ENCODE results near the gene TREML4. TPM values are rescaled to one million over a fixed set of nuclear protein-coding genes. Genes with fewer than 3 reads are reported as not detected.

The TREML4 gene
- total RNA-seq, 1 donor from 2014 or later = not detected

DNA sequence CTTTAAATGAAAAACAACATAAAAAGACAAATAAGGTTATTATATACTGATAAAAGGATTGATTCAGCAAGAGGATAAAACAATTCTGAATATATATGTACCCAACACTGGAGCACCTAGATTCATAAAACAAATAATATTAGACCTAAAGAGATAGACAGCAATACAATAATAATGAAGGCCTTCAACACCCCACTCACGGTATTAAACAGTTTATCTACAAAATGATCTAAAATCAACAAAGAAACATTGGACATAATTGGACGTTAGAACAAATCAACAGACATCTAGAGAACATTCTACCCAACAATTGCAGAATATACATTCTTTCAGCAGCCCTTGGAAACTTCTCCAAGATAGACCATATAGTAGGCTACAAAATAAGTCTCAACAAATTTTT is 34.3 kb downstream of the TREML4 start:
- no peak for DNase-seq (ENCODE audit: low read depth)
- no peak overlapping the region for H3K4me3 ChIP-seq (ENCODE audit: low read depth, low read length)
- TF ChIP-seq, protein P1, sequence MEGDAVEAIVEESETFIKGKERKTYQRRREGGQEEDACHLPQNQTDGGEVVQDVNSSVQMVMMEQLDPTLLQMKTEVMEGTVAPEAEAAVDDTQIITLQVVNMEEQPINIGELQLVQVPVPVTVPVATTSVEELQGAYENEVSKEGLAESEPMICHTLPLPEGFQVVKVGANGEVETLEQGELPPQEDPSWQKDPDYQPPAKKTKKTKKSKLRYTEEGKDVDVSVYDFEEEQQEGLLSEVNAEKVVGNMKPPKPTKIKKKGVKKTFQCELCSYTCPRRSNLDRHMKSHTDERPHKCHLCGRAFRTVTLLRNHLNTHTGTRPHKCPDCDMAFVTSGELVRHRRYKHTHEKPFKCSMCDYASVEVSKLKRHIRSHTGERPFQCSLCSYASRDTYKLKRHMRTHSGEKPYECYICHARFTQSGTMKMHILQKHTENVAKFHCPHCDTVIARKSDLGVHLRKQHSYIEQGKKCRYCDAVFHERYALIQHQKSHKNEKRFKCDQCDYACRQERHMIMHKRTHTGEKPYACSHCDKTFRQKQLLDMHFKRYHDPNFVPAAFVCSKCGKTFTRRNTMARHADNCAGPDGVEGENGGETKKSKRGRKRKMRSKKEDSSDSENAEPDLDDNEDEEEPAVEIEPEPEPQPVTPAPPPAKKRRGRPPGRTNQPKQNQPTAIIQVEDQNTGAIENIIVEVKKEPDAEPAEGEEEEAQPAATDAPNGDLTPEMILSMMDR (conservative IDR thresholded peaks at IDR 0.05; ENCODE audit: low read depth, low read length) = no peak

DNA sequence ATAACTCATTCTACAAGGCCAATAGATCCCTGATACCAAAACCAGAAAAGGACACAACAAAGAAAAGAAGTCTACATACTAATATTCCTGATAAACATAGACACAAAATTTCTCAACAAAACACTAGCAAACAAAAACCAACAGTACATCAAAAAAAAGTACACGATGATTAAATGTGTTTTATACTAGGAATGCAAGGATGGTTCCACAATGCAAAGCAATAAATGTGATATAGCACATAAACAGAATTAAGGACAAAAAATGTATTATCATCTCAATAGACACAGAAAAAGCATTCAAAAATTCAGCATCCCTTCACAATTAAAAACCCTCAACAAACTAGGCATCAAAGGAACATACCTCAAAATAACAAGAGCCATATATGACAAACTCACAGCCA is 35.1 kb downstream of the TREML4 start:
- TF ChIP-seq, protein P1 (conservative IDR thresholded peaks at IDR 0.05; ENCODE audit: low read depth, low read length) = no peak
- DNase-seq (ENCODE audit: low read depth) = no peak
- H3K4me3 ChIP-seq (ENCODE audit: low read depth, low read length) = no peak overlapping the region

DNA sequence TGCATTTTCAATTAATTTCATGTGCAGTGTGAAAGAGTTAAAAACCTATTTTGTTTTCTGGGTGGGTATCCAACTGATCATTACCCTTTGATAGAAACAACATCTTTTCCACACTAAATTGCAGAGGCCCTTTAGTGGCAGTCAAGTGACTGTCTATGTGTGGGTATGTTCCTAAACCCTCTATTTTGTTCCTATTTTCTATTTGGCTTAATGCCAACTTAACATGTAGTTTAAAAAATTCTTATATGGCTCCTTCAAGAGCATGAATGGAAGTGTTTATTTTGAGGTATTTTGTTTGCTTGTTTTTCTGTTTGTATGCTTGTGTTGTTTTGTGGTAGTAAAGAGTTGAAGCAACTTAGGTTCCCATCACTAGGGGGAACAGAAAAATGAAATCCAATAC is 38.4 kb downstream of the TREML4 start:
- TF ChIP-seq, protein P1 (conservative IDR thresholded peaks at IDR 0.05; ENCODE audit: low read depth, low read length) = no peak
- no peak for DNase-seq (ENCODE audit: low read depth)
- no peak overlapping the region for H3K4me3 ChIP-seq (ENCODE audit: low read depth, low read length)

DNA sequence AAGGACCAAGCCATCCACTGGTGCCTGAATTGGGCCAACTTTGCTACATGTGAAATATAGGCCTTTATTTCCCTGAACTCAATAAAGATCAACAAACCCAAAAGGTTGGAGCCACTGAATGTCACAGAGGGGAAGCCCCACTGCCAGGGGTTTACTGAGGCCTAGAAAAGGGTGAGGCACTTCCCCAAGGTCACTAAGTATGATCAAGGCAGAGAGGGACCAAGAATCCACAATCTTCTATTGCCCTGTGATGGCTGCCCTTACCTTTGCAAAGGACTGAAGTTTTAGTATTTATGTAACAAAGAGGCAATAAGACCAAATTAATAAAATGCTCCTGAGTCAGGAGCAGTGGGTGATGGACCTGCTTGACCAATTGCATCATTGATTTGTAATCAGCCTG is 40.3 kb downstream of the TREML4 start:
- DNase-seq (ENCODE audit: low read depth) = no peak
- TF ChIP-seq, protein P1 (conservative IDR thresholded peaks at IDR 0.05; ENCODE audit: low read depth, low read length) = no peak
- no peak overlapping the region for H3K4me3 ChIP-seq (ENCODE audit: low read depth, low read length)

DNA sequence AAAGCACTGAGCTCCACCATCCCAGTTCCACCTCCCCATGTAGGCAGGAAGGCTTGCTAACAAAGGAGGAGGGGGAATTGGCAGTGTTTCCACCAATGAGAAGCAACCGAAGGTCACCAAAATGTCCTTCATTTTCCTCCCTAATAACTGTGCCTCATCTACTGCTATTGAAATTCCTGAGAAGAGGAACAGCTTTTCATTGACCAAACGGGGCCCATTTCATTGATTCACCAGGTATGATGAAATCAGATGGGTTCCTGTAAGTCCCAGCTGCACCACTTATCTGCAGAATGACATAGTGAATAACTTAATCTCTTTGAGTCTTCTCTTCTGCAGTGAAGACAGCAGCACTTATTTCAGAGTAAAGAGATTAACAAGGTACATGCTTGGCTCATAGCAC is 41.0 kb downstream of the TREML4 start:
- DNase-seq (ENCODE audit: low read depth) = no peak
- TF ChIP-seq, protein P1 (conservative IDR thresholded peaks at IDR 0.05; ENCODE audit: low read depth, low read length) = no peak
- H3K4me3 ChIP-seq (ENCODE audit: low read depth, low read length) = no peak overlapping the region

DNA sequence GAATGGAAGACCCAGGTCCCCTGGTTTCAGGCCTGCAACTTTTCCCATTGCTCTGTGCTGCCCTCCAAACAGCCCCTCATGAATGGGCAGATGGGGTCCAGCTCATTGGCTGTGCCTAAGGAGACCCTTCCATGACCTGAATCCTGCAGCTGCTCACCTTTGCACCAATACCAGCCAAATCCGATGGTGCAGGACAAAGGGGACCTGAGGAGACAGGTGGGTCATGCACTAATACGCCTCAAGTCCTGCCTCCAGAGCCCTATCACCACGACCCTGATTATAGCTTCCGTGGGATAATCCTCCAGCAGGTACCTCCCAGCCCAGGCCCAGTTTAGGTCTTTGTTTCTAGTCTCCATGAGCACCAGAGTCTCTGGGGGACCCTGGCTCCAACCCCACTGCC is 41.6 kb downstream of the TREML4 start:
- no peak for DNase-seq (ENCODE audit: low read depth)
- H3K4me3 ChIP-seq (ENCODE audit: low read depth, low read length) = no peak overlapping the region
- TF ChIP-seq, protein P1 (conservative IDR thresholded peaks at IDR 0.05; ENCODE audit: low read depth, low read length) = no peak

DNA sequence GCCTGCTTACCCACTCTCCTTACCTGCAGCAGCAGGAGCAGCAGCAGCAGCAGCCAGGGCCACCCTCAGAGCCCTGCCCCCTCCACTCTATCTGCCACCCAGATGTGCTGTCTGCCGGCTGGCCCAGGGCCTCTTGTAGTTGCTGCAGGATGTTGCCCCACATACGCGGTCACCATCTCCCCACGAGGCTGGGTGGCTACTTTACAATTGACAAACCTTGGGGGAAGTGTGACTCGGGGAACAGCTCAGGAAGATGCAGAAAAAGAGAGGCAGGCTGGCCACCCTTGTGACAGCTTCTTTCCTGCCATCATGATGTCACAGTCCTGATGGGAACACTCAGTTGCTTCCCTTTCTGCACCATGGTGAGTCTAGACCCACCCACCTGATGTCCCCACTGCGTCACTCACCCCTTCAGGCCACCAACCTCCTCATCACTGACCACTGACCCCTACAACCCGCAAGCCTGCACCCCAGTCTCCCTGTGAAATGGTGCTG is 43.8 kb downstream of the TREML4 start:
- TF ChIP-seq, protein P1 (conservative IDR thresholded peaks at IDR 0.05; ENCODE audit: low read depth, low read length) = no peak
- DNase-seq (ENCODE audit: low read depth) = no peak
- H3K4me3 ChIP-seq (ENCODE audit: low read depth, low read length) = no peak overlapping the region

Data from epithelial cell of proximal tubule (primary cell).